Smooth muscle cell (in vitro differentiated cells): ENCODE results near the gene MVB12B. TPM values are rescaled to one million over a fixed set of nuclear protein-coding genes. Genes with fewer than 3 reads are reported as not detected.
"Not testable (repeated sequence)": the region's sequence is repeated elsewhere in the genome, so short reads cannot be mapped to it uniquely, and the experiment has no call there.

Experiments used
- DNase-seq: peaks from one replicate; lab custom pipeline; 2025; ENCODE audit not compliant: unreplicated experiment; lab: John Stamatoyannopoulos, UW
- H2AFZ ChIP-seq: fragments of 200-600 bp; sonication (generic); 2 replicates; pipeline ENCODE4 v1.6.0; 2016; ENCODE audit warnings: antibody characterized with exemption, low read depth, mild to moderate bottlenecking
- H3F3A ChIP-seq: fragments of 200-600 bp; sonication (generic); 2 replicates; pipeline ENCODE4 v1.6.0; 2017; ENCODE audit warnings: antibody characterized with exemption, low read depth
- H3K27ac ChIP-seq: fragments of 200-600 bp; sonication (generic); 2 replicates; pipeline ENCODE4 v1.5.1; 2016; ENCODE audit warnings: low read depth, mild to moderate bottlenecking
- H3K27me3 ChIP-seq: fragments of 200-600 bp; sonication (generic); 2 replicates; pipeline ENCODE4 v1.6.1; 2016; ENCODE audit warnings: low read depth, mild to moderate bottlenecking
- H3K36me3 ChIP-seq: fragments of 200-600 bp; sonication (generic); 2 replicates; pipeline ENCODE4 v1.5.1; 2016; ENCODE audit warnings: low read depth
- H3K4me1 ChIP-seq: fragments of 200-600 bp; sonication (generic); 2 replicates; pipeline ENCODE4 v1.5.1; 2016; ENCODE audit warnings: low read depth
- H3K4me2 ChIP-seq: fragments of 200-600 bp; sonication (generic); 2 replicates; pipeline ENCODE4 v1.6.0; 2016; ENCODE audit warnings: mild to moderate bottlenecking
- H3K4me3 ChIP-seq: fragments of 200-600 bp; sonication (generic); 2 replicates; pipeline ENCODE4 v1.5.1; 2016; ENCODE audit warnings: mild to moderate bottlenecking
- H3K79me2 ChIP-seq: fragments of 200-600 bp; sonication (generic); 2 replicates; pipeline ENCODE4 v1.6.0; 2016; ENCODE audit warnings: low read depth, mild to moderate bottlenecking
- H3K9ac ChIP-seq: fragments of 200-600 bp; sonication (generic); 2 replicates; pipeline ENCODE4 v1.6.0; 2016; ENCODE audit warnings: low read depth
- H3K9me3 ChIP-seq: fragments of 200-600 bp; sonication (generic); replicated peaks from 2 replicates; pipeline ENCODE4 v1.5.1; 2016; ENCODE audit warnings: low read depth
- H4K20me1 ChIP-seq: fragments of 200-600 bp; sonication (generic); 2 replicates; pipeline ENCODE4 v1.6.0; 2016; ENCODE audit warnings: low read depth
- WGBS: methylation state at CpG from one replicate; pipeline ENCODE4 v1.1.7; 2016; ENCODE audit warnings: low lambda C conversion rate; 5-methylcytosine and 5-hydroxymethylcytosine counted together
- polyA plus RNA-seq: library from polyadenylated mRNA; unstranded; fragments of >200 nt; fragmentation: Nextera tagmentation; extraction: Ambion mirVana; gene quantifications from 2 replicates; pipeline ENCODE4 v1.2.1, GENCODE V29; 2016
- total RNA-seq: library from RNA; depleted of rRNA; stranded (reverse); fragments of >200 nt; gene quantifications from 2 replicates; pipeline ENCODE4 v1.2.3, GENCODE V29; 2014
- TF ChIP-seq, protein P1 (sequence below): fragments of 200-600 bp; sonication (generic); IDR thresholded peaks from 2 replicates; pipeline ENCODE4 v1.5.1; 2017; ENCODE audit warnings: borderline replicate concordance, mild to moderate bottlenecking, antibody characterized with exemption; ENCODE audit not compliant: insufficient read depth, poor library complexity, severe bottlenecking

The MVB12B gene
- total and polyA plus RNA-seq, 2 experiments from 2014 or later = 4.3 to 5.4 TPM

DNA sequence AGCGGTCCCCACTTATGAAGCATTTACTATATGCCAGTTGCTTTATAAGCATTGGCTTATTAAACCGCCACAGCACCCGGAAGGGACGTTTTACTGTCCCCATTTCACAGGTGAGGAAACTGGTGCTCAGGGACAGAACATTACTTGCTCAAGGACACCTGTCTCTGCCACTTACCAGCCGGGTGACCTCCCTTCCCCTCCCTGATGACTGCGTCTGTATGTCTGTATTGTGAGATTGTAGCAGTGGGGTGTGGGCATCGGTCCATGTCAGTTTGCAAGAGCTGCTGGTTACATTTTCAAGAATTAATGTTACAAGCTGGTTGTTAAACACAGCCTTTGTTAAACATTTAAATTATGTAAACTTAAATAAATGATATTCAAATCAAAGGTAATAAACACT lies 209.5 kb downstream of the MVB12B start:
- Histone ChIP-seq H3F3A (peaks cover 3% of the 10 kb centered on the region), H3K27me3 (peaks cover 46% of the 10 kb centered on the region), H3K9me3 (no peaks in the 10 kb centered on the region), H3K36me3 (no peaks in the 10 kb centered on the region), H2AFZ (no peak overlapping the region), H3K9ac (no peak overlapping the region), H3K79me2 (no peaks in the 10 kb centered on the region), H3K4me3 (no peak overlapping the region), H3K4me1 (peaks cover 20% of the 10 kb centered on the region), H3K4me2 (no peak overlapping the region), H4K20me1 (no peaks in the 10 kb centered on the region), H3K27ac (no peak overlapping the region)
- TF ChIP-seq, protein P1, sequence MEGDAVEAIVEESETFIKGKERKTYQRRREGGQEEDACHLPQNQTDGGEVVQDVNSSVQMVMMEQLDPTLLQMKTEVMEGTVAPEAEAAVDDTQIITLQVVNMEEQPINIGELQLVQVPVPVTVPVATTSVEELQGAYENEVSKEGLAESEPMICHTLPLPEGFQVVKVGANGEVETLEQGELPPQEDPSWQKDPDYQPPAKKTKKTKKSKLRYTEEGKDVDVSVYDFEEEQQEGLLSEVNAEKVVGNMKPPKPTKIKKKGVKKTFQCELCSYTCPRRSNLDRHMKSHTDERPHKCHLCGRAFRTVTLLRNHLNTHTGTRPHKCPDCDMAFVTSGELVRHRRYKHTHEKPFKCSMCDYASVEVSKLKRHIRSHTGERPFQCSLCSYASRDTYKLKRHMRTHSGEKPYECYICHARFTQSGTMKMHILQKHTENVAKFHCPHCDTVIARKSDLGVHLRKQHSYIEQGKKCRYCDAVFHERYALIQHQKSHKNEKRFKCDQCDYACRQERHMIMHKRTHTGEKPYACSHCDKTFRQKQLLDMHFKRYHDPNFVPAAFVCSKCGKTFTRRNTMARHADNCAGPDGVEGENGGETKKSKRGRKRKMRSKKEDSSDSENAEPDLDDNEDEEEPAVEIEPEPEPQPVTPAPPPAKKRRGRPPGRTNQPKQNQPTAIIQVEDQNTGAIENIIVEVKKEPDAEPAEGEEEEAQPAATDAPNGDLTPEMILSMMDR = no peak
- 91% methylated on average over 7 of the region's 7 CpGs for WGBS
- DNase-seq = no peak

DNA sequence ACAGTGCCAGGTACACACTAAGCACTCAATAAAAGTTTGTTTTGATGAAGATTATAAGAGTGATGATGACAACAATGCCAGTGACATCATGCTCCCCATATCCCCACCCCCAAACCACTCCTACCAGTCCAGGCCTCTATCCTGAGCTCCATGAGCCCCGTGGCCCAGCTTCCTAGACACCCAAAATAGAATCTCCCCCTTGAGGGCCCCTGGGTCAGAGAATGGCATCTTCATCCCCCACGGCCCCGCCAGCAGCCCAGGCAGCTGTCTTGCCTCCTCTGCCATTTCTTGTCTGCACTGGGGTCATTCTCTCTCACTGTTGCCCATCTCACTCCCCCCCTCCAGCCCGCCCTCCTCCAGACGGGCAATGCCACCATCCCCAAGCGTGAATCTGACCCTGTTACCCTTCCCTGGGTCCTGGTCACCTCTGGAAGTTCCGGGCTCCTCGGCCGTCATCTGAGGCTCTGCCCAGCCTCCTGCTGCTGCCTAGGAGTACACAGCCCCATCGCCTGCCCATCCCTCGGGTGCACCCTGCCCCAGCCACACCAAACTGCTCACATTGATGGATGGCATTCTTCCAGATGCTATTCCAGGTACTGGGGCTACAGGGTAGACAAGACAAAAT lies 210.3 kb downstream of the MVB12B start:
- Histone ChIP-seq H3K4me1 (peaks cover 12% of the 10 kb centered on the region), H3K4me3 (no peak overlapping the region), H3K79me2 (no peaks in the 10 kb centered on the region), H3K27me3 (peaks cover 46% of the 10 kb centered on the region), H4K20me1 (no peaks in the 10 kb centered on the region), H3K36me3 (no peaks in the 10 kb centered on the region), H3K9me3 (no peaks in the 10 kb centered on the region), H3F3A (peaks cover 3% of the 10 kb centered on the region), H2AFZ (no peak overlapping the region), H3K9ac (no peak overlapping the region), H3K27ac (no peak overlapping the region), H3K4me2 (no peak overlapping the region)
- WGBS = 83% methylated on average over 11 of the region's 11 CpGs
- DNase-seq = no peak
- TF ChIP-seq, protein P1 = no peak

DNA sequence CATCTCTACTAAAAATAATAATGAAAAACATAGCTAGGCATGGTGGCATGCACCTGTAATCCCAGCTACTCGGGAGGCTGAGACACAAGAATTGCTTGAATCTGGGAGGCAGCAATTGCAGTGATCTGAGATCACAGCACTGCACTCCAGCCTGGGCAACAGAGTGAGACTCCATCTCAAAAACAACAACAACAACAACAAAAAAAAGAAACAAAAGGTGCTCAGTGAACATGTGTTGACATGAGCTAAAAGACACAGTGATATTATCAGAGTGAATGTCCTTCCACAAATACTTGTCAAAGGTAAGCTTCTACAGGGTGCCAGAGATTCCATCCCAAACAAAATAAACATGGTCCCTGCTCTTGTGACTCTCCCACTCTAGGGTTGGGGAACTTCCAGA lies 211.9 kb downstream of the MVB12B start:
- Histone ChIP-seq H3K9ac (no peak overlapping the region), H3K27me3 (peaks cover 42% of the 10 kb centered on the region), H3K4me2 (no peak overlapping the region), H3K79me2 (no peaks in the 10 kb centered on the region), H3F3A (no peaks in the 10 kb centered on the region), H3K27ac (no peak overlapping the region), H3K9me3 (no peaks in the 10 kb centered on the region), H3K36me3 (no peaks in the 10 kb centered on the region), H2AFZ (no peak overlapping the region), H4K20me1 (no peaks in the 10 kb centered on the region), H3K4me3 (no peak overlapping the region), H3K4me1 (peaks cover 4% of the 10 kb centered on the region)
- no peak for DNase-seq
- TF ChIP-seq, protein P1 = no peak
- WGBS = 93% methylated on average over 1 of the region's 1 CpG

DNA sequence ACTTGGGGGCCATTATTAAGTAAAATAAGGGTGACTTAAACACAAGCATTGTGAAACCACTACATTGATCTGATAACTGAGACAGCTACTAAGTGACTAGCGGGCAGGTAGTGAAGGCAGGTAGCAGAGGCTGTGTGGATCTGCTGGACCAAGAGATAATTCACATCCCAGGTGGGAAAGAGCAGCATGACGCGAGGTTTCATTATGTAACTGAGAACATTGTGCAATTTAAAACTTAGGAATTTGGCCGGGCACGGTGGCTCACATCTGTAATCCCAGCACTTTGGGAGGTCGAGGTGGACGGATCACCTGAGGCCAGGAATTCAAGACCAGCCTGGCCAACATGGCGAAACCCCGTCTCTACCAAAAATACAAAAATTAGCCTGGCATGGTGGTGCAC lies 213.8 kb downstream of the MVB12B start:
- not testable (repeated sequence) for DNase-seq

More for the DNA sequence above, 213.8 kb downstream of the MVB12B start:
- not testable (repeated sequence) for H3K79me2 ChIP-seq, H3K27ac ChIP-seq, H3K9ac ChIP-seq, H4K20me1 ChIP-seq, H3K4me3 ChIP-seq, H3K4me2 ChIP-seq, H3F3A ChIP-seq, H3K4me1 ChIP-seq, H3K9me3 ChIP-seq, H3K36me3 ChIP-seq, H2AFZ ChIP-seq
- H3K27me3 ChIP-seq = peaks cover 26% of the 10 kb centered on the region
- 88% methylated on average over 9 of the region's 9 CpGs for WGBS
